Fibroblast of the conjunctiva (primary cell): ENCODE results near the gene PRKG1.
"Not testable (repeated sequence)": the region's sequence is repeated elsewhere in the genome, so short reads cannot be mapped to it uniquely, and the experiment has no call there.

Experiments
- DNase-seq: peaks from one replicate; pipeline ENCODE4 v3.0.0-alpha.2; 2010; ENCODE audit warnings: low read depth

The PRKG1 gene

GRCh38 chr10:51700228-51700817 is 626.0 kb downstream of the PRKG1 start:
- no peak for DNase-seq

GRCh38 chr10:51705774-51706173 is 631.5 kb downstream of the PRKG1 start:
- DNase-seq, result no peak

GRCh38 chr10:51706225-51706624 is 631.9 kb downstream of the PRKG1 start:
- DNase-seq, result peak; percentile 92

- no peak for DNase-seq
These were observed 633.1 kb downstream of the PRKG1 start for GRCh38 chr10:51707392-51707791.

- no peak for DNase-seq
These were observed 633.6 kb downstream of the PRKG1 start for GRCh38 chr10:51707821-51708424.

GRCh38 chr10:51708609-51709008 is 634.3 kb downstream of the PRKG1 start:
- no peak for DNase-seq

- DNase-seq, result no peak
These were observed 635.2 kb downstream of the PRKG1 start for GRCh38 chr10:51709324-51709972.

- DNase-seq, result no peak
These were observed 637.2 kb downstream of the PRKG1 start for GRCh38 chr10:51711519-51711891.

GRCh38 chr10:51716981-51717380 is 642.7 kb downstream of the PRKG1 start:
- no peak for DNase-seq

GRCh38 chr10:51718804-51719291 is 644.6 kb downstream of the PRKG1 start:
- no peak for DNase-seq

GRCh38 chr10:51724038-51724437 is 649.8 kb downstream of the PRKG1 start:
- no peak for DNase-seq

GRCh38 chr10:51729822-51730555 is 655.7 kb downstream of the PRKG1 start:
- no peak for DNase-seq

GRCh38 chr10:51733057-51733456 is 658.8 kb downstream of the PRKG1 start:
- no peak for DNase-seq

GRCh38 chr10:51743146-51743545 is 668.9 kb downstream of the PRKG1 start:
- DNase-seq, result no peak

- DNase-seq, result no peak
These were observed 670.1 kb downstream of the PRKG1 start for GRCh38 chr10:51744235-51745000.

- DNase-seq, result no peak
These were observed 671.1 kb downstream of the PRKG1 start for GRCh38 chr10:51745397-51745796.

- no peak for DNase-seq
These were observed 672.9 kb downstream of the PRKG1 start for GRCh38 chr10:51747216-51747615.

GRCh38 chr10:51748959-51749358 is 674.7 kb downstream of the PRKG1 start:
- DNase-seq, result no peak

GRCh38 chr10:51758366-51758765 is 684.1 kb downstream of the PRKG1 start:
- no peak for DNase-seq

GRCh38 chr10:51758838-51759237 is 684.6 kb downstream of the PRKG1 start:
- DNase-seq, result not testable (repeated sequence)

- no peak for DNase-seq
These were observed 685.7 kb downstream of the PRKG1 start for GRCh38 chr10:51759896-51760534.
